H1 (cell line): ENCODE measurements around the gene RASGRF1. TPM values are rescaled to one million over a fixed set of nuclear protein-coding genes. Genes with fewer than 3 reads are reported as not detected.
A peak's percentile ranks its signal among the peaks of the same experiment; 100 is the strongest.
"Not testable (repeated sequence)": the region's sequence is repeated elsewhere in the genome, so short reads cannot be mapped to it uniquely, and the experiment has no call there.

ENCODE experiments used
- CTCF ChIA-PET: fragments of 300-600 bp; sonication (Branson Sonifier 250); formaldehyde crosslinking; loops from one replicate; lab custom pipeline; 2021; ENCODE audit not compliant: partially characterized antibody; lab: Charles Lee
- POLR2A ChIA-PET: fragments of 300-600 bp; sonication (Branson Sonifier 250); formaldehyde crosslinking; loops from one replicate; lab custom pipeline; 2021; ENCODE audit warnings: inconsistent platforms; ENCODE audit not compliant: partially characterized antibody; lab: Charles Lee
- DNase-seq, 2 experiments: peaks; one replicate each; pipeline versions ENCODE4 v3.0.0 to v3.0.0-alpha.2; 2010 to 2022; ENCODE audit warnings: low spot score in 2 of 2, low read depth in 1 of 2, mixed read lengths in 1 of 2
- FAIRE-seq: peaks from 2 replicates; lab custom pipeline; 2011; peaks lifted over from hg19 to GRCh38; lab: Jason Lieb, UNC
- H2AFZ ChIP-seq: 2 replicates; pipeline ENCODE4 v1.8.1; 2012; ENCODE audit warnings: low read length, inconsistent platforms
- H2AK5ac ChIP-seq: 2 replicates; pipeline ENCODE4 v1.6.1; 2013; ENCODE audit warnings: low read depth, low read length
- H2BK120ac ChIP-seq: replicated peaks from 2 replicates; pipeline ENCODE3; 2013; ENCODE audit warnings: low read depth, low read length, inconsistent platforms
- H2BK12ac ChIP-seq: 2 replicates; pipeline ENCODE4 v1.6.1; 2013; ENCODE audit warnings: low read depth, low read length
- H2BK15ac ChIP-seq: 2 replicates; pipeline ENCODE4 v1.6.1; 2013; ENCODE audit warnings: low read length
- H2BK20ac ChIP-seq: 2 replicates; pipeline ENCODE4 v1.6.1; 2013; ENCODE audit warnings: low read length
- H2BK5ac ChIP-seq: 2 replicates; pipeline ENCODE4 v1.6.1; 2013; ENCODE audit warnings: low read depth, low read length
- H3K14ac ChIP-seq: 2 replicates; pipeline ENCODE4 v1.6.1; 2013; ENCODE audit warnings: inconsistent platforms; ENCODE audit not compliant: insufficient read length
- H3K18ac ChIP-seq: 2 replicates; pipeline ENCODE4 v1.6.1; 2013; ENCODE audit warnings: low read length; ENCODE audit errors: extremely low read depth
- H3K23ac ChIP-seq: 2 replicates; pipeline ENCODE4 v1.6.1; 2013; ENCODE audit warnings: inconsistent platforms; ENCODE audit not compliant: insufficient read length
- H3K23me2 ChIP-seq: 2 replicates; pipeline ENCODE4 v1.6.1; 2013; ENCODE audit warnings: low read depth, low read length
- H3K27ac ChIP-seq: 2 replicates; pipeline ENCODE4 v1.6.1; 2011; ENCODE audit warnings: low read depth, low read length, inconsistent platforms
- H3K27me3 ChIP-seq, 4 experiments: replicated peaks in 1 of 4; 1 replicate in 1 of 4; 2 replicates in 3 of 4; pipeline versions ENCODE4 v1.6.1 to v1.8.1; 2011 to 2013; ENCODE audit warnings: low read length in 3 of 4, mild to moderate bottlenecking in 3 of 4, inconsistent platforms in 2 of 4, mixed read lengths in 2 of 4, moderate library complexity in 1 of 4; ENCODE audit not compliant: control insufficient read depth in 3 of 4, insufficient read depth in 3 of 4; ENCODE audit errors: extremely low read depth in 1 of 4
- H3K36me3 ChIP-seq, 4 experiments: 2 replicates each; pipeline versions ENCODE4 v1.6.1 to v1.8.1; 2011 to 2013; ENCODE audit warnings: mild to moderate bottlenecking in 4 of 4, low read length in 3 of 4, moderate library complexity in 2 of 4, control low read depth in 1 of 4, inconsistent platforms in 1 of 4; ENCODE audit not compliant: insufficient read depth in 4 of 4, control insufficient read depth in 2 of 4
- H3K4ac ChIP-seq: replicated peaks from 2 replicates; pipeline ENCODE3; 2013; ENCODE audit warnings: low read length, low read depth, mixed read lengths, inconsistent platforms; ENCODE audit not compliant: insufficient read length
- H3K4me1 ChIP-seq, 4 experiments: replicated peaks in 1 of 4; 1 replicate in 1 of 4; 2 replicates in 3 of 4; pipeline versions ENCODE4 v1.6.1 to v1.8.1; 2011 to 2013; ENCODE audit warnings: low read length in 3 of 4, inconsistent platforms in 2 of 4, mixed read lengths in 1 of 4; ENCODE audit not compliant: insufficient read depth in 4 of 4, control insufficient read depth in 3 of 4
- H3K4me2 ChIP-seq, 2 experiments: 2 replicates each; pipeline versions ENCODE4 v1.6.1 to v1.8.1; 2011 to 2013; ENCODE audit warnings: low read depth in 2 of 2, low read length in 2 of 2, control low read depth in 1 of 2, inconsistent platforms in 1 of 2, mild to moderate bottlenecking in 1 of 2; ENCODE audit not compliant: insufficient read depth in 1 of 2
- H3K4me3 ChIP-seq, 4 experiments: fragments of 200-600, 300-600 bp in 1 of 4; sonication (generic), shearing (Covaris generic), sonication (Bioruptor Twin) in 1 of 4; 2 replicates each; pipeline versions ENCODE4 v1.5.1 to v1.8.1; 2011 to 2016; ENCODE audit warnings: low read length in 4 of 4, low read depth in 3 of 4, control low read depth in 2 of 4, inconsistent platforms in 2 of 4, mild to moderate bottlenecking in 2 of 4, mixed read lengths in 1 of 4, moderate library complexity in 1 of 4; ENCODE audit not compliant: insufficient read depth in 2 of 4; ENCODE audit errors: extremely low read depth in 1 of 4
- H3K56ac ChIP-seq: replicated peaks from 2 replicates; pipeline ENCODE3; 2013; ENCODE audit warnings: low read depth, mild to moderate bottlenecking, mixed read lengths, low read length, inconsistent platforms; ENCODE audit not compliant: insufficient read length
- H3K79me1 ChIP-seq: 2 replicates; pipeline ENCODE4 v1.6.1; 2013; ENCODE audit warnings: low read depth, low read length, control low read depth
- H3K79me2 ChIP-seq, 2 experiments: 2 replicates each; pipeline versions ENCODE4 v1.6.1 to v1.8.1; 2012 to 2013; ENCODE audit warnings: low read length in 2 of 2, mild to moderate bottlenecking in 2 of 2, inconsistent platforms in 1 of 2; ENCODE audit not compliant: insufficient read depth in 2 of 2, control insufficient read depth in 1 of 2
- H3K9ac ChIP-seq, 4 experiments: replicated peaks in 1 of 4; 1 replicate in 1 of 4; 2 replicates in 3 of 4; pipeline versions ENCODE4 v1.6.1 to v1.8.1; 2011 to 2013; ENCODE audit warnings: low read depth in 3 of 4, low read length in 3 of 4, control low read depth in 2 of 4, mild to moderate bottlenecking in 2 of 4, moderate library complexity in 2 of 4, inconsistent platforms in 1 of 4; ENCODE audit errors: extremely low read depth in 1 of 4
- H3K9me3 ChIP-seq, 2 experiments: 2 replicates each; pipeline versions ENCODE4 v1.6.1 to v1.8.1; 2012 to 2013; ENCODE audit warnings: mild to moderate bottlenecking in 2 of 2, moderate library complexity in 2 of 2, control low read depth in 1 of 2, inconsistent platforms in 1 of 2, low read depth in 1 of 2, low read length in 1 of 2, mixed read lengths in 1 of 2; ENCODE audit not compliant: insufficient read depth in 2 of 2
- H4K20me1 ChIP-seq, 2 experiments: replicated peaks in 1 of 2; 2 replicates each; pipeline versions ENCODE3 to v1.8.1; 2011 to 2013; ENCODE audit warnings: inconsistent platforms in 2 of 2, low read length in 2 of 2, mild to moderate bottlenecking in 1 of 2; ENCODE audit not compliant: insufficient read depth in 2 of 2, control insufficient read depth in 1 of 2
- H4K5ac ChIP-seq: 2 replicates; pipeline ENCODE4 v1.6.1; 2013; ENCODE audit warnings: low read length, low read depth, mixed read lengths, inconsistent platforms; ENCODE audit not compliant: insufficient read length
- H4K8ac ChIP-seq: 2 replicates; pipeline ENCODE4 v1.8.0; 2013; ENCODE audit warnings: mild to moderate bottlenecking, moderate library complexity, low read length, inconsistent platforms; ENCODE audit not compliant: insufficient read depth; ENCODE audit errors: extremely low read depth
- H4K91ac ChIP-seq: replicated peaks from 2 replicates; pipeline ENCODE3; 2013; ENCODE audit warnings: low read length, mixed read lengths, inconsistent platforms; ENCODE audit not compliant: insufficient read length
- SP1 ChIP-seq: IDR thresholded peaks from 2 replicates; pipeline ENCODE4 v1.6.1; 2011; ENCODE audit warnings: low read depth, low read length
- polyA plus RNA-seq, 7 experiments: library from polyadenylated mRNA; depleted of rRNA in 3 of 7; stranded (reverse) in 5 of 7; unstranded in 2 of 7; fragments of >200 nt in 5 of 7; fragments of 200-250 nt in 2 of 7; gene quantifications; 1 replicate in 5 of 7; 2 replicates in 1 of 7; 4 replicates in 1 of 7; pipeline versions ENCODE4 v1.2.1 to v1.2.3, GENCODE V29; 2011 to 2013; ENCODE audit warnings: missing spikeins in 2 of 7, mixed read lengths in 2 of 7
- total RNA-seq: library from RNA; stranded (reverse); fragmentation: NEBNext Ultra II Directional; extraction: Animal tissue kit (Norgen Biotek cat#: 25700); gene quantifications from 2 replicates; pipeline ENCODE4 v1.2.1, GENCODE V29; 2021

RASGRF1 gene
- total and polyA plus RNA-seq, 2 of the 8 experiments (the other 6 are each of a cell fraction or from before 2014, with no cell fraction given): 0.42 to 0.67 TPM

DNA sequence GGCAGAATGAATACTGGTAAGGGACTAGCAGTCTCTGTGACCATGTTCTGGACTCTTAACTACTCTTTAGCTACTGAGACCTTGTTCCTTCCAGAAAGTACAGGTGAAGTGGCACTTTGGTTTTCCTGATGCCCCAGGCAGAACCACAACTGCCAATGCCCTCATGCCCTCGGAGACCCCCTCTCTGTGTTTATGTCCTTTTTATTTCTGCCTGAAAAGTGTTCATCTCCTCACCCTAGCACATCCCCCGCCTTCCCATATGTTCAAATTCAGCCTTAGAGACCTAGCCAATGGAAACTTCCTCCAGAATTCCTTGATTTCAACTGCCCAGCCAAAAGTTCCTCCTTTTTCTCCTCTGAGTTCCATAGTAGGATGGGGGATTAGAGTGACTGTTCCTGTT is 23.3 kb upstream of the RASGRF1 start (continued):
- no peak for TF ChIP-seq SP1

DNA sequence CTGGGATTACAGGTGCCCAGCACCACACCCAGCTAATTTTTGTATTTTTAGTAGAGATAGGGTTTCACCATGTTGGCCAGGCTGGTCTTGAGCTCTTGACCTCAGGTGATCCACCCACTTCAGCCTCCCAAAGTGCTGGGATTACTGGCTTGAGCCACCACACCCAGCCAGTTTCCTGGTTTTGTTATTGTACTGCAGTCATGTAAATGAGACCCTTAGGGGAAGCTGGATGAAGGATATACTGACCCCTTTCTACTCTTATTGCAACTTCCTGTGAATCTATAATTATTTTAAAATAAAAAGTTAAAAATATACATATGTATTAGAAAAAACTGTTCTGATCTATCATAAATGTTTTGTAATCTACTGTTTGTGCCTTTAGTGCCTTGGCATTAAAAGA is 20.8 kb upstream of the RASGRF1 start:
- H3K79me1 ChIP-seq, H4K5ac ChIP-seq, H3K4me2 ChIP-seq, H3K36me3 ChIP-seq, H3K23ac ChIP-seq, H3K27me3 ChIP-seq, H3K4ac ChIP-seq, H3K4me1 ChIP-seq, H4K8ac ChIP-seq, H2BK20ac ChIP-seq, H3K18ac ChIP-seq, H2BK12ac ChIP-seq, H3K27ac ChIP-seq, H3K79me2 ChIP-seq, H2BK15ac ChIP-seq, H4K91ac ChIP-seq, H2AFZ ChIP-seq, H2BK120ac ChIP-seq, H3K23me2 ChIP-seq, H3K9ac ChIP-seq, H2AK5ac ChIP-seq, H3K14ac ChIP-seq, H3K9me3 ChIP-seq, H2BK5ac ChIP-seq, FAIRE-seq, H3K56ac ChIP-seq, POLR2A ChIA-PET, H4K20me1 ChIP-seq, H3K4me3 ChIP-seq: not testable (repeated sequence)
- CTCF ChIA-PET: interaction anchor here (0.9 to 1.5 kb wide), 4 partner anchors 19 to 83 kb away, joined by 3 to 7 read pairs (median 4); no protein-coding TSS in a partner anchor
- peak in 1 of 2 experiments; percentile 13 for DNase-seq
